Adrenal gland (tissue), 5 donors: Measurements from ENCODE around the gene DHRS4L2.

Experiments
- POLR2A ChIP-seq, 2 donors: fragments of 450-650 bp; IDR thresholded peaks; one replicate each; pipeline ENCODE4 v1.6.1; 2017; ENCODE audit warnings: antibody characterized with exemption in 2 of 2, mild to moderate bottlenecking in 2 of 2, moderate library complexity in 1 of 2
- TF ChIP-seq, protein P1 (sequence below), 6 experiments: fragments of 450-650 bp in 4 of 6; fragments of 200-600 bp in 2 of 6; sonication (generic) in 1 of 6; IDR thresholded peaks; 1 replicate in 5 of 6; 2 replicates in 1 of 6; pipeline versions ENCODE4 v1.5.1 to v1.8.0; 2016 to 2021; ENCODE audit warnings: antibody characterized with exemption in 6 of 6, mild to moderate bottlenecking in 2 of 6, moderate library complexity in 1 of 6
- donor health status: DM: no; HTN: no; CAD: no.

DNA sequence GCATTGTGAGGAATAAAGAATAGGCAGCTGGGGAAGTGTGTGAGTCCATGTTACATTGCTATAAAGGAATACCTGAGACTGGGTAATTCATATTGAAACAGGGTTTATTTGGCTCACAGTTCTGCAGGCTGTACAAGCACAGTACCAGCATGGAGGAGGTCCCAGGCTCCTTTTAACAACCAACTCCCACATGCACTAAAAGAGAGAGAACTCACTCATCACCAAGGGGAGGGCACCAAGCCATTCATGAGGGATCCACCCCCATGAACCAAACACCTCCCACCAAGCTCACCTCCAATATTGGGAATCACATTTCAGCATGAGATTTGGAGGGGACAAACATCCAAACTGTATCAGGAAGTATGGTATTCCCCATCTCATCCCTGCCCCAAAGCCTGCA, 47.1 kb upstream of the DHRS4L2 start:
- no peak for TF ChIP-seq POLR2A (IDR thresholded peaks at IDR 0.05)
- TF ChIP-seq, protein P1, sequence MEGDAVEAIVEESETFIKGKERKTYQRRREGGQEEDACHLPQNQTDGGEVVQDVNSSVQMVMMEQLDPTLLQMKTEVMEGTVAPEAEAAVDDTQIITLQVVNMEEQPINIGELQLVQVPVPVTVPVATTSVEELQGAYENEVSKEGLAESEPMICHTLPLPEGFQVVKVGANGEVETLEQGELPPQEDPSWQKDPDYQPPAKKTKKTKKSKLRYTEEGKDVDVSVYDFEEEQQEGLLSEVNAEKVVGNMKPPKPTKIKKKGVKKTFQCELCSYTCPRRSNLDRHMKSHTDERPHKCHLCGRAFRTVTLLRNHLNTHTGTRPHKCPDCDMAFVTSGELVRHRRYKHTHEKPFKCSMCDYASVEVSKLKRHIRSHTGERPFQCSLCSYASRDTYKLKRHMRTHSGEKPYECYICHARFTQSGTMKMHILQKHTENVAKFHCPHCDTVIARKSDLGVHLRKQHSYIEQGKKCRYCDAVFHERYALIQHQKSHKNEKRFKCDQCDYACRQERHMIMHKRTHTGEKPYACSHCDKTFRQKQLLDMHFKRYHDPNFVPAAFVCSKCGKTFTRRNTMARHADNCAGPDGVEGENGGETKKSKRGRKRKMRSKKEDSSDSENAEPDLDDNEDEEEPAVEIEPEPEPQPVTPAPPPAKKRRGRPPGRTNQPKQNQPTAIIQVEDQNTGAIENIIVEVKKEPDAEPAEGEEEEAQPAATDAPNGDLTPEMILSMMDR (IDR thresholded peaks at IDR 0.05), result no peak
